Calu3 (cell line): ENCODE measurements around the gene SYNGR2. TPM values are rescaled to one million over a fixed set of nuclear protein-coding genes. Genes with fewer than 3 reads are reported as not detected.

ENCODE experiments used
- BruUV-seq: library from RNA; stranded (reverse); fragments of 400-500 nt; replicated peaks from 2 replicates; lab custom pipeline; 2021; lab: Mats Ljungman, UMichigan
- CTCF ChIA-PET: fragments of 300-600 bp; sonication (Branson Sonifier 250); formaldehyde crosslinking; loops from one replicate; lab custom pipeline; 2022; ENCODE audit warnings: antibody characterized with exemption; lab: Charles Lee
- DNase-seq: peaks from one replicate; pipeline ENCODE4 v3.0.0; 2022
- H3K27ac Mint-ChIP-seq: one replicate; pipeline ENCODE4 v1.8.0; 2022; ENCODE audit warnings: mixed read lengths; ENCODE audit not compliant: unreplicated experiment
- H3K27me3 Mint-ChIP-seq: one replicate; pipeline ENCODE4 v1.8.0; 2022; ENCODE audit warnings: mixed read lengths; ENCODE audit not compliant: unreplicated experiment
- H3K36me3 Mint-ChIP-seq: one replicate; pipeline ENCODE4 v1.8.0; 2022; ENCODE audit warnings: mild to moderate bottlenecking, moderate library complexity, mixed read lengths; ENCODE audit not compliant: insufficient read depth, unreplicated experiment
- H3K4me1 Mint-ChIP-seq: one replicate; pipeline ENCODE4 v1.8.0; 2022; ENCODE audit warnings: mild to moderate bottlenecking, low read depth, mixed read lengths; ENCODE audit not compliant: unreplicated experiment
- H3K4me3 Mint-ChIP-seq: one replicate; pipeline ENCODE4 v1.8.0; 2022; ENCODE audit warnings: mild to moderate bottlenecking, low read depth, moderate library complexity, mixed read lengths; ENCODE audit not compliant: unreplicated experiment
- H3K9me3 Mint-ChIP-seq: one replicate; pipeline ENCODE4 v1.8.0; 2022; ENCODE audit warnings: low read depth, mixed read lengths; ENCODE audit not compliant: unreplicated experiment
- CTCF ChIP-seq: fragments of 200-600 bp; IDR thresholded peaks from one replicate; pipeline ENCODE4 v1.8.0; 2022; ENCODE audit warnings: antibody characterized with exemption; ENCODE audit not compliant: unreplicated experiment
- intact Hi-C: fragments of 100-400 bp; cut with micrococcal nuclease; formaldehyde crosslinking; loops from one replicate; pipeline ENCODE4 v1.10.0; 2022; ENCODE audit not compliant: unreplicated experiment
- total RNA-seq: library from RNA; stranded (reverse); gene quantifications from 2 replicates; pipeline ENCODE4 v1.2.3, GENCODE V29; 2022

Gene SYNGR2
- total RNA-seq, 1 experiment from 2014 or later: 204 TPM

- BruUV-seq: no TSS peak
- no peak overlapping the region for H3K27ac Mint-ChIP-seq
- no peak for DNase-seq
- intact Hi-C loops: no loop called here
- H3K36me3 Mint-ChIP-seq: peaks cover 37% of the 10 kb centered on the region
- no peak overlapping the region for H3K4me3 Mint-ChIP-seq
- no peaks in the 10 kb centered on the region for H3K27me3 Mint-ChIP-seq
- H3K4me1 Mint-ChIP-seq: no peaks in the 10 kb centered on the region
- H3K9me3 Mint-ChIP-seq: no peaks in the 10 kb centered on the region
- no peak for TF ChIP-seq CTCF
- CTCF ChIA-PET: interaction anchor here (1.2 kb wide), 1 partner anchor 8 kb away, joined by 5 read pairs; the partner anchor contains the start of gene TMC6
Observed at GRCh38 chr17:78120971-78121800, 47.2 kb upstream of the SYNGR2 start.

- no peak for TF ChIP-seq CTCF
- DNase-seq: no peak
- no TSS peak for BruUV-seq
- no peak overlapping the region for H3K4me3 Mint-ChIP-seq
- no peaks in the 10 kb centered on the region for H3K4me1 Mint-ChIP-seq
- intact Hi-C loops: no loop called here
- H3K27ac Mint-ChIP-seq: no peak overlapping the region
- CTCF ChIA-PET: no interaction called here
- H3K27me3 Mint-ChIP-seq: no peaks in the 10 kb centered on the region
- H3K9me3 Mint-ChIP-seq: no peaks in the 10 kb centered on the region
- H3K36me3 Mint-ChIP-seq: peaks cover 41% of the 10 kb centered on the region
Observed at GRCh38 chr17:78121801-78122215, 46.6 kb upstream of the SYNGR2 start.

GRCh38 chr17:78122216-78122930 lies 46.0 kb upstream of the SYNGR2 start:
- no peaks in the 10 kb centered on the region for H3K9me3 Mint-ChIP-seq

GRCh38 chr17:78122931-78123249 lies 45.5 kb upstream of the SYNGR2 start:
- peaks cover 51% of the 10 kb centered on the region for H3K36me3 Mint-ChIP-seq
- no peak for TF ChIP-seq CTCF
- no TSS peak for BruUV-seq
- no peak overlapping the region for H3K4me3 Mint-ChIP-seq
- no peaks in the 10 kb centered on the region for H3K27me3 Mint-ChIP-seq
- no peaks in the 10 kb centered on the region for H3K4me1 Mint-ChIP-seq
- no peak overlapping the region for H3K27ac Mint-ChIP-seq
- no peaks in the 10 kb centered on the region for H3K9me3 Mint-ChIP-seq
- CTCF ChIA-PET: no interaction called here
- intact Hi-C loops: no loop called here
- DNase-seq: no peak

More at GRCh38 chr17:78122216-78122930, 46.0 kb upstream of the SYNGR2 start:
- intact Hi-C loops: no loop called here
- DNase-seq: no peak
- Mint-ChIP-seq H3K27ac (no peak overlapping the region), H3K27me3 (no peaks in the 10 kb centered on the region), H3K36me3 (peaks cover 47% of the 10 kb centered on the region), H3K4me3 (no peak overlapping the region), H3K4me1 (no peaks in the 10 kb centered on the region)
- TF ChIP-seq CTCF: no peak
- BruUV-seq: no TSS peak
- CTCF ChIA-PET: no interaction called here
